ENCODE measurements around the gene LIF.

LIF gene

GRCh38 chr22:30230787-30231461 is 15.6 kb downstream of the LIF start:
- Histone ChIP-seq H3K27me3 (no peaks in the 10 kb centered on the region), H3K36me3 (no peaks in the 10 kb centered on the region), H3K9me3 (no peaks in the 10 kb centered on the region), H3K4me3 (no peak overlapping the region), H4K20me1 (no peaks in the 10 kb centered on the region), H3K4me2 (no peak overlapping the region), H3K4me1 (peaks cover 31% of the 10 kb centered on the region), H3K9ac (no peak overlapping the region), H3K27ac (no peak overlapping the region)
- no peak for TF ChIP-seq Cebpa-rat (IDR thresholded peaks at IDR 0.05)

GRCh38 chr22:30230330-30230729 is 16.2 kb downstream of the LIF start:
- no peak overlapping the region for H3K9ac ChIP-seq

GRCh38 chr22:30228509-30229359 is 17.8 kb downstream of the LIF start:
- no peak for TF ChIP-seq Cebpa-rat (IDR thresholded peaks at IDR 0.05)
- Histone ChIP-seq H3K27ac (no peak overlapping the region), H3K4me2 (no peak overlapping the region; the same call in 1 of the 2 replicates)

More at GRCh38 chr22:30230330-30230729, 16.2 kb downstream of the LIF start:
- Histone ChIP-seq H3K9me3 (no peaks in the 10 kb centered on the region), H3K27ac (no peak overlapping the region), H3K4me2 (no peak overlapping the region), H3K27me3 (no peaks in the 10 kb centered on the region), H3K4me1 (peaks cover 31% of the 10 kb centered on the region), H4K20me1 (no peaks in the 10 kb centered on the region), H3K36me3 (no peaks in the 10 kb centered on the region), H3K4me3 (no peak overlapping the region)
- TF ChIP-seq Cebpa-rat (IDR thresholded peaks at IDR 0.05), result no peak

GRCh38 chr22:30227438-30228228 is 18.9 kb downstream of the LIF start:
- H3K4me1 ChIP-seq, result peaks cover 42% of the 10 kb centered on the region
- H3K36me3 ChIP-seq, result no peaks in the 10 kb centered on the region
- no peaks in the 10 kb centered on the region for H4K20me1 ChIP-seq
- no peak overlapping the region for H3K4me2 ChIP-seq
- no peaks in the 10 kb centered on the region for H3K9me3 ChIP-seq
- TF ChIP-seq Cebpa-rat (IDR thresholded peaks at IDR 0.05), result no peak
- no peak overlapping the region for H3K27ac ChIP-seq
- H3K4me3 ChIP-seq, result no peak overlapping the region
- H3K9ac ChIP-seq, result no peak overlapping the region
- no peaks in the 10 kb centered on the region for H3K27me3 ChIP-seq

More at GRCh38 chr22:30228509-30229359, 17.8 kb downstream of the LIF start:
- H4K20me1 ChIP-seq, result no peaks in the 10 kb centered on the region
- H3K9me3 ChIP-seq, result no peaks in the 10 kb centered on the region
- peaks cover 37% of the 10 kb centered on the region for H3K4me1 ChIP-seq
- H3K9ac ChIP-seq, result no peak overlapping the region
- H3K27me3 ChIP-seq, result no peaks in the 10 kb centered on the region
- no peaks in the 10 kb centered on the region for H3K36me3 ChIP-seq
- H3K4me3 ChIP-seq, result no peak overlapping the region

GRCh38 chr22:30226192-30226832 is 20.2 kb downstream of the LIF start:
- Histone ChIP-seq H3K4me2 (no peak overlapping the region), H4K20me1 (no peaks in the 10 kb centered on the region), H3K9ac (no peak overlapping the region), H3K4me1 (peaks cover 50% of the 10 kb centered on the region), H3K27me3 (no peaks in the 10 kb centered on the region), H3K9me3 (no peaks in the 10 kb centered on the region), H3K36me3 (no peaks in the 10 kb centered on the region), H3K4me3 (no peak overlapping the region), H3K27ac (no peak overlapping the region)
- TF ChIP-seq Cebpa-rat (IDR thresholded peaks at IDR 0.05), result no peak

- H3K9ac ChIP-seq, result no peak overlapping the region
- no peak overlapping the region for H3K27ac ChIP-seq
- H4K20me1 ChIP-seq, result no peaks in the 10 kb centered on the region
- peak overlapping the region; percentile 93 for H3K4me2 ChIP-seq
- no peaks in the 10 kb centered on the region for H3K27me3 ChIP-seq
- peaks cover 60% of the 10 kb centered on the region for H3K4me1 ChIP-seq
- no peak for TF ChIP-seq Cebpa-rat (IDR thresholded peaks at IDR 0.05)
- H3K36me3 ChIP-seq, result no peaks in the 10 kb centered on the region
- H3K4me3 ChIP-seq, result no peak overlapping the region
- H3K9me3 ChIP-seq, result no peaks in the 10 kb centered on the region
Observed at GRCh38 chr22:30225220-30225927, 21.2 kb downstream of the LIF start.

- H4K20me1 ChIP-seq, result no peaks in the 10 kb centered on the region
- TF ChIP-seq Cebpa-rat (IDR thresholded peaks at IDR 0.05), result no peak
- H3K27me3 ChIP-seq, result no peaks in the 10 kb centered on the region
- H3K4me3 ChIP-seq, result no peak overlapping the region
- H3K36me3 ChIP-seq, result no peaks in the 10 kb centered on the region
- 0 out of 2 replicates have a peak overlapping the region, but pooled peaks have one; percentile 7 for H3K27ac ChIP-seq
- no peak overlapping the region; the same call in 1 of the 2 replicates for H3K9ac ChIP-seq
- no peaks in the 10 kb centered on the region for H3K9me3 ChIP-seq
- H3K4me1 ChIP-seq, result peaks cover 65% of the 10 kb centered on the region
- peak overlapping the region; percentile 93 for H3K4me2 ChIP-seq
Observed at GRCh38 chr22:30224161-30224857, 22.2 kb downstream of the LIF start.

- H3K27ac ChIP-seq, result 0 out of 2 replicates have a peak overlapping the region, but pooled peaks have one; percentile 15
- H3K9me3 ChIP-seq, result no peaks in the 10 kb centered on the region
- no peaks in the 10 kb centered on the region for H3K36me3 ChIP-seq
- no peak overlapping the region; the same call in 1 of the 2 replicates for H3K9ac ChIP-seq
- no peak for TF ChIP-seq Cebpa-rat (IDR thresholded peaks at IDR 0.05)
- peak overlapping the region; percentile 93 for H3K4me2 ChIP-seq
- peaks cover 59% of the 10 kb centered on the region for H3K4me1 ChIP-seq
- H3K4me3 ChIP-seq, result no peak overlapping the region
- H3K27me3 ChIP-seq, result no peaks in the 10 kb centered on the region
- H4K20me1 ChIP-seq, result no peaks in the 10 kb centered on the region
Observed at GRCh38 chr22:30223303-30223702, 23.3 kb downstream of the LIF start.
